Smooth muscle cell (in vitro differentiated cells): ENCODE results near the gene PPY. TPM values are rescaled to one million over a fixed set of nuclear protein-coding genes. Genes with fewer than 3 reads are reported as not detected.
"Not testable (repeated sequence)": the region's sequence is repeated elsewhere in the genome, so short reads cannot be mapped to it uniquely, and the experiment has no call there.

Experiments
- DNase-seq: peaks from one replicate; lab custom pipeline; 2025; ENCODE audit not compliant: unreplicated experiment; lab: John Stamatoyannopoulos, UW
- H2AFZ ChIP-seq: fragments of 200-600 bp; sonication (generic); 2 replicates; pipeline ENCODE4 v1.6.0; 2016; ENCODE audit warnings: antibody characterized with exemption, low read depth, mild to moderate bottlenecking
- H3F3A ChIP-seq: fragments of 200-600 bp; sonication (generic); 2 replicates; pipeline ENCODE4 v1.6.0; 2017; ENCODE audit warnings: antibody characterized with exemption, low read depth
- H3K27ac ChIP-seq: fragments of 200-600 bp; sonication (generic); 2 replicates; pipeline ENCODE4 v1.5.1; 2016; ENCODE audit warnings: low read depth, mild to moderate bottlenecking
- H3K27me3 ChIP-seq: fragments of 200-600 bp; sonication (generic); 2 replicates; pipeline ENCODE4 v1.6.1; 2016; ENCODE audit warnings: low read depth, mild to moderate bottlenecking
- H3K36me3 ChIP-seq: fragments of 200-600 bp; sonication (generic); 2 replicates; pipeline ENCODE4 v1.5.1; 2016; ENCODE audit warnings: low read depth
- H3K4me1 ChIP-seq: fragments of 200-600 bp; sonication (generic); 2 replicates; pipeline ENCODE4 v1.5.1; 2016; ENCODE audit warnings: low read depth
- H3K4me2 ChIP-seq: fragments of 200-600 bp; sonication (generic); 2 replicates; pipeline ENCODE4 v1.6.0; 2016; ENCODE audit warnings: mild to moderate bottlenecking
- H3K4me3 ChIP-seq: fragments of 200-600 bp; sonication (generic); 2 replicates; pipeline ENCODE4 v1.5.1; 2016; ENCODE audit warnings: mild to moderate bottlenecking
- H3K79me2 ChIP-seq: fragments of 200-600 bp; sonication (generic); 2 replicates; pipeline ENCODE4 v1.6.0; 2016; ENCODE audit warnings: low read depth, mild to moderate bottlenecking
- H3K9ac ChIP-seq: fragments of 200-600 bp; sonication (generic); 2 replicates; pipeline ENCODE4 v1.6.0; 2016; ENCODE audit warnings: low read depth
- H3K9me3 ChIP-seq: fragments of 200-600 bp; sonication (generic); replicated peaks from 2 replicates; pipeline ENCODE4 v1.5.1; 2016; ENCODE audit warnings: low read depth
- H4K20me1 ChIP-seq: fragments of 200-600 bp; sonication (generic); 2 replicates; pipeline ENCODE4 v1.6.0; 2016; ENCODE audit warnings: low read depth
- WGBS: methylation state at CpG from one replicate; pipeline ENCODE4 v1.1.7; 2016; ENCODE audit warnings: low lambda C conversion rate; 5-methylcytosine and 5-hydroxymethylcytosine counted together
- polyA plus RNA-seq: library from polyadenylated mRNA; unstranded; fragments of >200 nt; fragmentation: Nextera tagmentation; extraction: Ambion mirVana; gene quantifications from 2 replicates; pipeline ENCODE4 v1.2.1, GENCODE V29; 2016
- total RNA-seq: library from RNA; depleted of rRNA; stranded (reverse); fragments of >200 nt; gene quantifications from 2 replicates; pipeline ENCODE4 v1.2.3, GENCODE V29; 2014
- TF ChIP-seq, protein P1 (sequence below): fragments of 200-600 bp; sonication (generic); IDR thresholded peaks from 2 replicates; pipeline ENCODE4 v1.5.1; 2017; ENCODE audit warnings: borderline replicate concordance, mild to moderate bottlenecking, antibody characterized with exemption; ENCODE audit not compliant: insufficient read depth, poor library complexity, severe bottlenecking

PPY gene
- total and polyA plus RNA-seq, 2 experiments from 2014 or later, result not detected

DNA sequence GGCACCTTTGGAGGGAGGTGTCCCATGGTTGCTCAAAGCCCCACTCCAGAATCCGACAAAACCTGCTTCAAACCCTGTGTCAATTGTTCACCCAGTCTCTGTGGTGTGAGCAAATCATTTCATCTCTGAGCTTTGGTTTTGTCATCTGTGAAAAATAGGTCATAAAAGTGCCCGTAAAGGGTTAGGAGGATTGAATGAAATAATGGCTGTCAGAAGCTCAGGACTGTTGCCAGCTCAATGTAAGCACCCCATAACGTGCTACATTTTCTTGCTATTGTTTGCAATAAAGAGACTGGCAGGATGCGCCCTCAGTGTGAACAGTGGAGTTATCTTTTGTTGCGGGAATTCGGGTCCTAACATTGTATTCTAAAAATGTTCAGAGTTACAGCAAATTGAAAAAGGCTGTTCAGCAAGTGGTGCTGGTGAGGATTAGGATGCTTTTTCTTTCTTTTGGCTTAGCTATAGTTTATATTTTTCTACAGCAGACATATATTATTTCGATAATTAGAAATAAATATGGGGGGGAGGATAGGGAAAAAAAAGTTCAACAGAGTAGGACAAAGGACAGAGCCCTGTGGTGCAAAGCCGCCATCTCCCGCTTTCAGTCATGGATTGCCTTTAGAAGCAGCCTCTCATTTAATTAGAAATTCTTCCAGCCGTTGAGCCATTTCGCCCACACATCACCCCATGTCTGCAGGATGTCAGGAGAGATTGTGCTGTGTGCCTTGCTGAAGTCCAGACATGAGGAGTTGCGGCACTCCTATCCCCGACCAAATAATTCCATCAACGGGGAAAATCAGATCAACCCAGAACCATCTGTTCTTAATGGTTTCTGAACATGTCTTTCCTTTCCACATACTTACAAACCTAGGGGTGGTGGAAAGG is 32.3 kb upstream of the PPY start:
- no peaks in the 10 kb centered on the region for H3K36me3 ChIP-seq

DNA sequence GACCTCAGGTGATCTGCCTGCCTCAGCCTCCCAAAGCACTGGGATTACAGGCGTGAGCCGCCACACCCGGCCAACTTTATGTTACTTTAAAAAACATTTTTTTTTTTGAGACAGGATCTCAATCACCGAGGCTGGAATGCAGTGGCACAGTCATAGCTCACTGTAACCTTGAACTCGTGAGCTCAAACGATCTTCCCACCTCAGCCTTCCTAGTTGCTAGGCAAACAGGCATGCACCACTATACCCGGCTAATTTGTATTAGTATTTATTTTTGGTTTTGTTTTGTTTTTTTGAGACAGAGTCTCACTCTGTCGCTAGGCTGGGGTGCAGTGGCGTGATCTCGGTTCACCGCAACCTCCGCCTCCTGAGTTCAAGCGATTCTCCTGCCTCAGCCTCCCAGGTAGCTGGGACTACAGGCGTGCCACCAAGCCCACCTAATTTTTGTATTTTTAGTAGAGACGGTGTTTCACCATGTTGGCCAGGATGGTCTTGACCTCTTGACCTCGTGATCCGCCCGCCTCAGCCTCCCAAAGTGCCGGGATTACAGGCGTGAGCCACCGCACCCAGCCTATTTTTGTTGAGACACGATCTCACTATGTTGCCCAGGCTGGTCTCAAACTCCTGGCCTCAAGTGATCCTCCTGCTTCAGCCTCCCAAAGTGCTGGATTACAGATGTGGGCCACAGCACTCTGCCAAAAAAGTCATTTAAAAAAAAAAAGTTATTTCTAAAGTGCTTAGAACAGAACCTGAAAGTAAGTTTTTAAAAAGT is 30.4 kb upstream of the PPY start:
- H3K4me3 ChIP-seq, H3K4me2 ChIP-seq, H3K9me3 ChIP-seq, H3K27ac ChIP-seq, H4K20me1 ChIP-seq, DNase-seq, H3K36me3 ChIP-seq, H3K79me2 ChIP-seq, H3K9ac ChIP-seq, H2AFZ ChIP-seq, H3F3A ChIP-seq, H3K4me1 ChIP-seq: not testable (repeated sequence)
- peaks cover 20% of the 10 kb centered on the region for H3K27me3 ChIP-seq
- 91% methylated on average over 22 of the region's 22 CpGs for WGBS

More for the DNA sequence above, 32.3 kb upstream of the PPY start:
- Histone ChIP-seq H4K20me1 (no peaks in the 10 kb centered on the region), H3K9ac (no peak overlapping the region), H3K4me3 (no peak overlapping the region), H3K9me3 (no peaks in the 10 kb centered on the region), H3K27ac (no peak overlapping the region), H3K4me1 (no peaks in the 10 kb centered on the region), H3F3A (no peaks in the 10 kb centered on the region), H3K4me2 (no peak overlapping the region), H2AFZ (no peak overlapping the region), H3K27me3 (peaks cover 40% of the 10 kb centered on the region), H3K79me2 (no peaks in the 10 kb centered on the region)
- no peak for DNase-seq
- 65% methylated on average over 14 of the region's 14 CpGs for WGBS
- TF ChIP-seq, protein P1, sequence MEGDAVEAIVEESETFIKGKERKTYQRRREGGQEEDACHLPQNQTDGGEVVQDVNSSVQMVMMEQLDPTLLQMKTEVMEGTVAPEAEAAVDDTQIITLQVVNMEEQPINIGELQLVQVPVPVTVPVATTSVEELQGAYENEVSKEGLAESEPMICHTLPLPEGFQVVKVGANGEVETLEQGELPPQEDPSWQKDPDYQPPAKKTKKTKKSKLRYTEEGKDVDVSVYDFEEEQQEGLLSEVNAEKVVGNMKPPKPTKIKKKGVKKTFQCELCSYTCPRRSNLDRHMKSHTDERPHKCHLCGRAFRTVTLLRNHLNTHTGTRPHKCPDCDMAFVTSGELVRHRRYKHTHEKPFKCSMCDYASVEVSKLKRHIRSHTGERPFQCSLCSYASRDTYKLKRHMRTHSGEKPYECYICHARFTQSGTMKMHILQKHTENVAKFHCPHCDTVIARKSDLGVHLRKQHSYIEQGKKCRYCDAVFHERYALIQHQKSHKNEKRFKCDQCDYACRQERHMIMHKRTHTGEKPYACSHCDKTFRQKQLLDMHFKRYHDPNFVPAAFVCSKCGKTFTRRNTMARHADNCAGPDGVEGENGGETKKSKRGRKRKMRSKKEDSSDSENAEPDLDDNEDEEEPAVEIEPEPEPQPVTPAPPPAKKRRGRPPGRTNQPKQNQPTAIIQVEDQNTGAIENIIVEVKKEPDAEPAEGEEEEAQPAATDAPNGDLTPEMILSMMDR, result no peak

DNA sequence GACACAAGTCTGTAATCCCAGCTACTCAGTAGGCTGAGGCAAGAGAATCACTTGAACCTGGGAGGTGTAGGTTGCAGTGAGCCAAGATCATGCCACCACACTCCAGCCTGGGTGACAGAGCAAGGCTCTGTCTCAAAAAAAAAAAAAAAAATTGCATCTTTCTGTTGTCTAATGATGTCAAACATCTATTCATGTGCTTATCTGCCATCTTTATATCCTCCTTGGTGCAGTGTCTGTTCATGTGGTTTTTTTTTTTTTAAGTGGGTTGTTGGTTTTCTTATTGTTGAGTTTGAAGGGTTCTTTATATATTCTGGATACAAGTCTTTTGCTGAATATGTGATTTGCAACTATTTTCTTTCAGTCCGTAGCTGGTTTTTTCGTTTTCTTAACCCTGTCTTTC is 29.2 kb upstream of the PPY start:
- H3K4me3 ChIP-seq, H3K9me3 ChIP-seq, H3K36me3 ChIP-seq, H3F3A ChIP-seq, H3K4me1 ChIP-seq, H3K27ac ChIP-seq, H4K20me1 ChIP-seq, H3K4me2 ChIP-seq, H2AFZ ChIP-seq, H3K79me2 ChIP-seq, DNase-seq, H3K9ac ChIP-seq: not testable (repeated sequence)
- H3K27me3 ChIP-seq, result peaks cover 16% of the 10 kb centered on the region
- WGBS, result 66% methylated on average over 2 of the region's 2 CpGs

DNA sequence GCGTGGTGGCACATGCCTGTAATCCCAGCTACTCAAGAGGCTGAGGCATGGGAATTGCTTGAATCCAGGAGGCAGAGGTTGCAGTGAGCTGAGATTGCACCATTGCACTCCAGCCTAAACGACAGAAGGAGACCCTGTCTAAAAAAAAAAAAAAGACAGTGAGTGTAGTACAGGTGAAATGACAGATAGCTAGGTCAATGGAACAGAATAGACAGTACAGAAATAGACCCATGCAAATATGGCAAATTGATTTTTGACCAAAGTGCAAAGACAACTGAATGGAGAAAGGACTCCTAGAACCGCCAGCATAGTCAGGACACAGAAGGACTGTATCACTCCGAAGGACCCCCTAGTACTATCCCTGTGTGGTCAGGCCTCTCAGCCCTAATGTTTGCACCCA is 28.1 kb upstream of the PPY start:
- no peak for DNase-seq
- Histone ChIP-seq H3K9me3 (no peaks in the 10 kb centered on the region), H3K4me1 (no peaks in the 10 kb centered on the region), H3K27ac (no peak overlapping the region), H4K20me1 (no peaks in the 10 kb centered on the region), H3F3A (no peaks in the 10 kb centered on the region), H3K9ac (no peak overlapping the region), H3K4me2 (no peak overlapping the region), H2AFZ (no peak overlapping the region), H3K27me3 (peaks cover 21% of the 10 kb centered on the region), H3K79me2 (no peaks in the 10 kb centered on the region), H3K36me3 (no peaks in the 10 kb centered on the region), H3K4me3 (no peak overlapping the region)
- WGBS, result 85% methylated on average over 4 of the region's 4 CpGs
- TF ChIP-seq, protein P1, result no peak
